Colon (tissue), 2 donors: ENCODE results near the gene DDR2.

Experiments used
- FAIRE-seq: peaks from 2 replicates; lab custom pipeline; 2012; peaks lifted over from hg19 to GRCh38; lab: Jason Lieb, UNC
- donor health status: control.
- donor health status: control.

The DDR2 gene

GRCh38 chr1:162672622-162673260 lies 40.5 kb downstream of the DDR2 start:
- no peak for FAIRE-seq

GRCh38 chr1:162674034-162674608 lies 41.9 kb downstream of the DDR2 start:
- FAIRE-seq: no peak

- no peak for FAIRE-seq
These were observed 43.8 kb downstream of the DDR2 start for GRCh38 chr1:162676087-162676486.

GRCh38 chr1:162676750-162677149 lies 44.5 kb downstream of the DDR2 start:
- no peak for FAIRE-seq

- FAIRE-seq: no peak
These were observed 45.5 kb downstream of the DDR2 start for GRCh38 chr1:162677607-162678371.

- FAIRE-seq: no peak
These were observed 46.2 kb downstream of the DDR2 start for GRCh38 chr1:162678439-162678838.

GRCh38 chr1:162679298-162679697 lies 47.0 kb downstream of the DDR2 start:
- no peak for FAIRE-seq

GRCh38 chr1:162680419-162681121 lies 48.3 kb downstream of the DDR2 start:
- FAIRE-seq: no peak

- FAIRE-seq: no peak
These were observed 48.8 kb downstream of the DDR2 start for GRCh38 chr1:162681122-162681436.

GRCh38 chr1:162682013-162682419 lies 49.8 kb downstream of the DDR2 start:
- FAIRE-seq: no peak

- no peak for FAIRE-seq
These were observed 55.6 kb downstream of the DDR2 start for GRCh38 chr1:162687870-162688269.

- no peak for FAIRE-seq
These were observed 56.3 kb downstream of the DDR2 start for GRCh38 chr1:162688521-162688920.

GRCh38 chr1:162688931-162689330 lies 56.7 kb downstream of the DDR2 start:
- no peak for FAIRE-seq

GRCh38 chr1:162689745-162690671 lies 57.7 kb downstream of the DDR2 start:
- FAIRE-seq: no peak

- FAIRE-seq: no peak
These were observed 58.6 kb downstream of the DDR2 start for GRCh38 chr1:162690672-162691434.

- FAIRE-seq: no peak
These were observed 59.8 kb downstream of the DDR2 start for GRCh38 chr1:162691999-162692575.

GRCh38 chr1:162694911-162695310 lies 62.6 kb downstream of the DDR2 start:
- no peak for FAIRE-seq

- FAIRE-seq: no peak
These were observed 63.4 kb downstream of the DDR2 start for GRCh38 chr1:162695687-162696086.

GRCh38 chr1:162696286-162696862 lies 64.1 kb downstream of the DDR2 start:
- FAIRE-seq: no peak

GRCh38 chr1:162697140-162697895 lies 65.1 kb downstream of the DDR2 start:
- no peak for FAIRE-seq
